Measurements from ENCODE around the gene PI4K2B.
"Not testable (repeated sequence)": the region's sequence is repeated elsewhere in the genome, so short reads cannot be mapped to it uniquely, and the experiment has no call there.

- TF ChIP-seq CTCF (conservative IDR thresholded peaks at IDR 0.05; ENCODE audit: low read depth, low read length); EZH2phosphoT487 (IDR thresholded peaks at IDR 0.05; ENCODE audit: borderline replicate concordance, low read length); EZH2 (IDR thresholded peaks at IDR 0.05; ENCODE audit: low read length, unreplicated experiment): not testable (repeated sequence)
These were observed 15.0 kb downstream of the PI4K2B start for GRCh38 chr4:25248875-25249274.
